ENCODE measurements around the gene TEX28. TPM values are rescaled to one million over a fixed set of nuclear protein-coding genes. Genes with fewer than 3 reads are reported as not detected.
"Not testable (repeated sequence)": the region's sequence is repeated elsewhere in the genome, so short reads cannot be mapped to it uniquely, and the experiment has no call there.

The TEX28 gene
- not detected for total RNA-seq

DNA sequence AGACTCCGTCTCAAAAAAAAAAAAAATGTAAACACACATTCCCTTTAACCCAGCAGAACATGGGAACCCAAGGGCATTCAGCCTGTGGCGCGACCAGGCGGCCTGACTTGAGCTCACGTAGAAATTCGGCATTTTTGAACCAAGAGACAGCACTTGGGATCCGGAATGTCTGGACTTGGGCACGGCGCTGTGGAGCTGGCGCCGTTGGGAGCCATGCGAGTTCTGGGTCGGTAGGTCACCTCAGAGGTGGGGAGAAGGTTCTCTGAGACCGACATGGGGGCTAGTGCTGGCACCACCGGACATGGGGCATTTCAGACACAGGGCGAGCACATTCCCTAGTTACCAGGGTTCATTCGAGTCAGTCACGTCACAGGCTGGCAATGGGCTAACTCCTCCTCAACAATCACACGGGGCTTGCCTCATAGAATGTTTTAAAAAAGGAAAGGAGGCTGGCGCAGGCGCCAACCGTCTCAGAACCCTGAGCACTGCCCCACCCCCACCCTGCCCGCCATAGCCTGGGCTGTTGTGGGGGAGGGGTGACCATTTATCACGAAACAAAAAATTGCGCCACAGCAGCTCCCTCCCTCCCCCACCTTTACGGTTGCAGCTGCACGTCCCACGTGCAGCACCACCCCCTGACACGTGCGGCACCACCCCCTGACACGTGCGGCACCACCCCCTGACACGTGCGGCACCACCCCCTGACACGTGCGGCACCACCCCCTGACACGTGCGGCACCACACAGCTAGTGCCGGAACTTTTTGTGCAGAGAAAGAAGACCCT is at the start of gene TEX28:
TSS of gene TEX28 (minus strand) at position 334 of the 784 bp plus-strand sequence. CDS start 3,007 bp downstream, outside the sequence.
- ATAC-seq (ENCODE audit: low FRiP score): no peak
- no peak for TF ChIP-seq CTCF (IDR thresholded peaks at IDR 0.05)
- no peak for DNase-seq (ENCODE audit: low spot score)

- peak; percentile 5 for ATAC-seq (ENCODE audit: low FRiP score)
- not testable (repeated sequence) for DNase-seq (ENCODE audit: low spot score)
Measured at GRCh38 chrX:154343620-154344019, 48.7 kb upstream of the TEX28 start.

DNA sequence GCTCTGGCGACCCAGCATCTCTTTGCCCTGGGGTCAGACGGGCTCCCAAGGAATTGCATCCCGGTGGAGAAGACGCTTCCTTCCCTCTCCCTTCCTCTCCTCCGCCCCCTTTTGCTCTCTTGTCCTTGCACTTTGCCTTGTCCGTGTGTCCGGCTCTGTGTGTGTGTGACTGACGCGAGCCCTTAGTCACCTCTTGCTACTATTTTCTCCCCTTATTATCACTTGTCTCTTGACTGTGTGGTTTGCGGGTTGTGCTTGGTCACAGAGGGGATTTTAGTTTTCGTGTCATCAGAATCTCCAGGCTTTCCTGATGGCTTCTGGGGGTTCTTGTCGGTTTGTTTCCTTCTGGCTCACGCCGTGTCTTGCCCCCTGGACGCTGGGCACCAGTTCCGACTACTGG is 48.1 kb upstream of the TEX28 start:
- DNase-seq (ENCODE audit: low spot score); ATAC-seq (ENCODE audit: low FRiP score): not testable (repeated sequence)

DNA sequence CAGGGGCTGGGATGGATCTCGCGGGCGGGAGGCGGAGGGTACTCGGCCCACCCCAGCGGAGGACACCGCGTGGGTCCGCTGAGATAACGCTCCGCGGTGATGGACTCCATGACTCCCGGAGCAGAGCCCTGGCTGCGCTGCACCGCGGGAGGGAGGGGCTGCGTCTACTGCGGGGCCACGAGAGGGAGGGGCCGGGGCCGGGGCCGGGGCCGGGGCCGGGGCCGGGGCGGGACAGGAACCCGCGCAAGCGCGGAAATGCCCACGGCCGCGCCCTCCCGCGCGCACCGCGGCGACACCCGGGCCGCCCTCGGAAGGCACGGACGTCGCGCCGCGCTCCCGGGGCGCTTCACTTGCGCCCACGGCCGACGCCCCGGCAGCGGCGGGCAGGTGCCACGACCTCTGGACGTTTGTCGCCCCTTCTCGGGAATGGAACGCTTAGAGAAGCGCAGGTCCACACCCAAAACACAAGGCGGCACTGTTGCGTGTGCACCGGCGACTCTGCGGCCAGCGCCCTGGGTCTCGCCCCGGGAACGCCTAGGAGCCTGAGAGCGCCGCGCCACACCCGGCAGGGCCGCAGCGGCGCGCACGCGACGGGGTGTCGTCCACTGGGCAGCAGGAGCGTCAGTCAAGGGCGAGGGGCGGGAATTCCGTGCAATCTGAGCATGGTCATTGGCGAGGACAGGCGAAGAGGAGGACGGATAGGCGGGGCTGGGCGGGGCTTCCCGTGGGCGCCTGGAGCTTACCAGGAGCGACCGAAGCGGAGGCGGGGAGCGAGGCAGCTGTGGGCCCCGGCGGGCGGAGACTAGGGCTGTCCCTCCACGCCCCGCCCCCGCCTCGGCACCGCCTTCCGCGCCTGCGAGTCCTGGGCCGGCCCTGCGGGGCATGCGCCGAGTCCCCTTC is 46.7 kb upstream of the TEX28 start:
- ATAC-seq (ENCODE audit: low FRiP score): peak; percentile 85
- not testable (repeated sequence) for DNase-seq (ENCODE audit: low spot score)

- no peak for ATAC-seq (ENCODE audit: low FRiP score)
- no peak for DNase-seq (ENCODE audit: low spot score)
- no peak for TF ChIP-seq CTCF (IDR thresholded peaks at IDR 0.05)
Measured at GRCh38 chrX:154334496-154334895, 39.6 kb upstream of the TEX28 start.

DNA sequence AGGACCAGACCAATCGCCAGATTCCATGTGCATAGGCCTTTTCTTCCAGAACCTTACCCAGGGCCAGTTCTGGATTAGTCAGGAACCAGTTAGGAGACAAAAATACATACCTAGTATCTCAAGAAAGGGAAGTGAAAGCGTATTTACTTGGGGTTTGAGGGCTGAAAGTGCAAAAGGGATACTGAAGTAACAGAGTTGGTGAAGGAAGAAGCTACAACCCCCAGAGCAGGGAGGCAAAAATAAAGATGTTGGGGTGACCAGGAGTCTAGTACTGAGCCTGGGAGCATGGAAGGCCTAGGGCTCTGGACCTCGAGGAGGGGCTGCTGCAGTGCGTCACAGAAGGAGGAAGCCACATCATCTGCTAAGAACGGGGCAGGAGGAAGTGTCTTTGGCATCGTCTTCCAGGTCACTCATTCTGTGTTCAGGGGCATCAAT is 38.9 kb upstream of the TEX28 start:
- ATAC-seq (ENCODE audit: low FRiP score) (no peak), DNase-seq (ENCODE audit: low spot score) (no peak)
- TF ChIP-seq CTCF (IDR thresholded peaks at IDR 0.05): no peak

DNA sequence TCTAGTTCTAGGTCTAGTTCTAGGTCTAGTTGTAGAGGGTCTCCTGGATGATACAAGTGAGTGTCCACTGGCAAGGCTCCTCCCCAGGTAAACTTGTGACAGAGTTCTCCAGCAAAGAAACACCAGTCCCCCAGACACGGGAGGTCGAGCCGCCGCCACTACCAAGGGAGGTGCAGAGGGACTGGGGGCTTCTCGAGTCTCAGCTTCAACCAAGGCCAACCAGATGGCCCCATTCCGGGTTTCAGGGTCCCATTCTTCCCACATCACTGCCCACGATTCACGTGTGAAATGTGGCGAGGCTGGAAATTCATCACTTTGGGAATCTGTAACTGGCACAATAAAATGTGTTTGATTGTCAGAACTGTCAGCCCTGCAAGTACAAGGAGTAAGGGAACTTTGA is 38.2 kb upstream of the TEX28 start:
- no peak for ATAC-seq (ENCODE audit: low FRiP score)
- no peak for TF ChIP-seq CTCF (IDR thresholded peaks at IDR 0.05)
- DNase-seq (ENCODE audit: low spot score): no peak

- no peak for ATAC-seq (ENCODE audit: low FRiP score)
- no peak for DNase-seq (ENCODE audit: low spot score)
- TF ChIP-seq CTCF (IDR thresholded peaks at IDR 0.05): no peak
Measured at GRCh38 chrX:154332561-154332960, 37.6 kb upstream of the TEX28 start.

Data from omental fat pad (tissue), 4 donors.